ENCODE measurements around the gene CHST9.
A peak's percentile ranks its signal among the peaks of the same experiment; 100 is the strongest.

Gene CHST9

GRCh38 chr18:26926066-26926675, 258.9 kb downstream of the CHST9 start:
- DNase-seq = no peak

DNA sequence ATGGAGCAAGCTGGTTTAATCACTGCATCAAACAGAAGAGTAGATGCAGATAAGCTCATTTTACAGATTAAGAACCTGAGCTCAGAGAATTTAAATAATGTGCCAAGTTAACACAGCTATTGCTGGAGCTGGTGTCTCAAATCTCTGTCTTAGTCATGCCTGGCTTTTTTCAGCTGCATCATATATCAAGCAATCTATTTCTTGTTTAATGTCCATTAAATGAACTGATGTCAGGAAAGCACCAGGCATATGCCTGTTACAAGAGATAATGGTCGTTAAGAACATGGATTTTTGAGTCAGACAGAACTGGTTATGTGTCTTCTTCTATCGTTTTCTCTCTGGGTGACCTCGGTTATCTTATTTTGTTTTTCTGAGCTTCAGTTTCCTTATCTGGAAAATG, 259.8 kb downstream of the CHST9 start:
- DNase-seq = no peak

- no peak for DNase-seq
Measured at GRCh38 chr18:26922313-26922712, 262.8 kb downstream of the CHST9 start.

DNA sequence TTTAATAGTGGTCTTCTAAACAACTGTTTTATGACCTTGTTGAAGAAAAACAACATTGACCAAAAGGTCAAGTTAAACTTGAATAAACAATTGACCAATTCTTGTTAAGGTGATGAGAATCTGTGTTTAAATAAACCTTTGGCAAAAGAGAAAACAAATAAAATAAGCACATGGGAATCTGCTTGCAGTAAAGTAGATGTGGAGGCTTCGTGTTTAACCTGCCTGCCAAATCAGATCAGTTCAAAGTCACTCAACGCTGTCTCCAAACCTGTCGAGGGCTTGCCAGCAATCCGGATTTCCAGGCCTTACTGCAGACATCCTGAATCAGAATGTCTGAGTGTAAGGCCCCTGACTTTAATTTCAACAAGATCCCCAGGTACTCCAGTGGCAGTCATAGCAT, 264.5 kb downstream of the CHST9 start:
- DNase-seq = no peak

DNA sequence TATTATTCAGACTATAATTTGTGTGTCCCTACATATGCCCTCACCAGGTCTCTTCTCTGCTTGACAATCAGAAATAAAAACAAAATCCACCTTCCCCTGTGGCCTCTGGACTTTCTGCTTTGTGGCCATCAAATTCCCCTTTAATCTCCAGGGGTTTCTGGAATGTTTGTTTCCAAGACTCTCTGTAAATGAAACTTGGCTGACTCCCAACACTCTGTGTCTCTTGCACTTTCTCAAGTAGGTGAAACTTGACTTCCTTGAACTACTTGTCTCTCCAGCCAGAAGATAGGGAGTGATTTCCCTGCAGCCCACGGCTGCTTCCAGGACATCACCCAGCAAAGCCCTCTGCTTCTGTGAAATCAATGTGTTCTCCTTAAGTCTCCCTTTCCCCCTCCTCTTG, 265.5 kb downstream of the CHST9 start:
- peak; percentile 15 for DNase-seq

DNA sequence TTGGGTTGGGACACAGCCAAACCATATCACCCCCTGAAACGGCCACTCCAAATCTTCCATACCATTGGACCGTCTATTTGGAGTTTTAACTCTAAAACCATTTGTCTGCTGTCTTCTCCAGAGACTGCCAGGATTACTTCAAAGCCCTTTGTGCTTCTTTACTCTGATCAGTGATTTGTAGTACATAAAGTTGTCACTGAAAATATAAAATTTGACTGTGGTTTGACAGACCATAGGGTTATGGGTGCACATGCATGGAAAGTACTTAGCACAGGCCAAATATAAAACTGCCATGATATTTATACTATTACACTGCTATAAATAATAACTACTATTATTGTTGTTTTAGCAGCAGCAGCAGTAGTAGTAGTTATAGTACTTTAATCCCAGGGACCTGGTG, 265.9 kb downstream of the CHST9 start:
- DNase-seq = no peak

DNA sequence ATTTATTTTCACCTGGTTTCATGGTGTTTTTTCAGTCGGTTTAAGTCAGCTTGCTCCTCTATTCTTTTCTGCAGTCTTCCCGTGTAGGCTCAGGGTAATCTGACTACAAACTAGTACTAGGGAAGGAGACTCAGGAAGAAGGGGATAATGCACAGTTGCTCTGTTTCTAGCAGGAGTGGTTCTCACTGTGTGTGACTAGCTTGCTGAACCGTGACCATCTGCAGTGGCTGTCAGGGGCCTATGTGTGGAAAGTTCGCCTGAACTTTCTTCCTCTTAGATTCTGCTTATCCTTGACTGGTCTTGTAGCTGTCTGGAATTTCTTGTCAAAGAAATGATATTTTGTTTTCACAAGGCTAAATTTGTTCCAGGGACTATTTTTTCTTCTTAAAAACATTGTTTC, 273.3 kb downstream of the CHST9 start:
- no peak for DNase-seq

- no peak for DNase-seq
Measured at GRCh38 chr18:26909599-26910290, 275.4 kb downstream of the CHST9 start.

DNA sequence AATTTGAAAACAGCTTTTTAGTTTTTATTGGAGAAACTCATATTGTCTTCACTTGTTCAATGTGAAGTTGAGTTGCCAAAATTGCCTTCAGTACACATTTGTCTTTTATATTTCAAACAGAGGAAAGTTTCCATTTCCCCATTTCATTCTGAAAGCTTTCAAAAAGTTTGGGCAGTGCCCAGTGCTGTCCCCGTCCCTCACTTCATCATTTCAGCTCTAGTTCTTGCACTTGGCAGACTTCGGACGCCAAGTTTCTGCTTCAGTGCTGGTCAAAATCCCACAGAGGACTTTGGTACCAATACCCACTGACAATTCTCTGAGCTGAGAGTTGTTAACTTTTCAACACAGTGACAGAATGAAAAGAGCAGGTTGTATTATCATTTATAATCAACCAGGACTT, 276.2 kb downstream of the CHST9 start:
- no peak for DNase-seq

DNA sequence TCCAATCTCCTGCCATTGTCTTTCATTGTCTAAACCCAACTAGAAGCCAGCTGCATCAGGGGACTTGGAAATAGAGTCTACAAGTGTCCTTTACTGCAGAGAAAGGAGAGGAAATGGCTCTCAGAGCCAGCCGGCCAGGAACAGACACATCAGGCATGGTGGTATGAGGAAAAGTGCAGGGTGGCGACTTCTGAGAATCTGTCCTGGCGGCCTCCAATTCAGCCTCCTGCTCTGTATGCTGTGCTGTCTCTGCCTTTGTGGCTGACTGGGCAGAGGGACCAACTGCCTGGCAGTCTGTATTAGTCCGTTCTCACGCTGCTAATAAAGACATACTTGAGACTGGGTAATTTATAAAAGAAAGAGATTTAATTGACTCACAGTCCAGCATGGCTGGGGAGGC, 282.8 kb downstream of the CHST9 start:
- no peak for DNase-seq

GRCh38 chr18:26901020-26901419, 284.1 kb downstream of the CHST9 start:
- no peak for DNase-seq

- DNase-seq = no peak
Measured at GRCh38 chr18:26894426-26894825, 290.7 kb downstream of the CHST9 start.

- no peak for DNase-seq
Measured at GRCh38 chr18:26893996-26894395, 291.1 kb downstream of the CHST9 start.

DNA sequence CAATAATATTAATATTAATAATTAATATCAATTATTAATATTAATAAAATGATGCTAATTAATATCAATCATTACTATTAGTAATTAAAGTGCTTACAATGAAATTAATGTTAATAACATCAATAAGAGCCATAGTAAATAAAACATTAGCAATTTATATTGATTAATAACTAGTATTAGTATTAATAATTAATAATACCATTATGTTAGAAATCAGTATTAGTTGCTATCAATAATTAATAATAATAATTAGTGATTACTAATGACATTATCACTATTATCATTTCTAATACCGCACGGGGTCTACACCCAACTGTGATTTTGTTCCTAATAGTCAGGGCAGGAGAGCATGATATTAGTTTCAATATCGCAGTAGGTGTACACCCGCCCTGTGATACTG, 296.8 kb downstream of the CHST9 start:
- DNase-seq = no peak

GRCh38 chr18:26875040-26875654, 310.0 kb downstream of the CHST9 start:
- no peak for DNase-seq

DNA sequence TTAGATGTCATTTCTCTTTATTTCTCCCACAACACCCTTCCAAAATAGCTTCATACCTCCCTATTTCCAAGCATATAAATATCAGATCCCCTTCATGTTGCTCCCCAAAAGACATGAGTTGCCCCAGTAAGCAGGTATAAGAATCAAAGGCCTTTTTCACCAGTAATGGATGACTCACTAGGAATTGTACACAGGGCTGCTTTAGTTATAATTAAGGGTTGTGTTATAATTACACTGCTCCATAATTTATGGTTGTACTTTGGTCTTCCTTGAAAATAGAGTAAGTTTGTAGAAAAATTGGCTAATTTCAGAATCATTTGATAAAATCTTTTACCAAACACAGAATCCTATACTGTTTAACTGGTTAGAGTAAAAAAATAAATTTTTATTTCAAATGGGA, 310.8 kb downstream of the CHST9 start:
- no peak for DNase-seq

DNA sequence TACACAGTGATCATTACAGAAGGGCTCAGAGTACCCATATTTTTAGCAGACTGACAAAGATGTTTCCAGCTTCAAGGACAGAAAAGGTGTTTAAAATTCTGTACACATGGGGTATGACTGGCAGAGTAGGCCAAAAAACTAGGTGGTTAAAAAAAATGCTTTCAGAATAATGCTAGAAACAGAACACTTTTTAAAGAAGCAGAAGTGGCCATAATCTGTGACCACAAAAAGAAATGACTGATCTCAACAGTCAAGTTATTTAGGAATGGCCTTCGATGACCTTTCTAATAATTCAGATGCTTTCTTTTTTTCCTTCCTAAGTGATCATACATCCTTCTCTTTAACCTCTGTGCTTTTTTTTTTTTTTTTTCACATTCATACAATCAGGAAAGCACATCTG, 315.5 kb downstream of the CHST9 start:
- no peak for DNase-seq

DNA sequence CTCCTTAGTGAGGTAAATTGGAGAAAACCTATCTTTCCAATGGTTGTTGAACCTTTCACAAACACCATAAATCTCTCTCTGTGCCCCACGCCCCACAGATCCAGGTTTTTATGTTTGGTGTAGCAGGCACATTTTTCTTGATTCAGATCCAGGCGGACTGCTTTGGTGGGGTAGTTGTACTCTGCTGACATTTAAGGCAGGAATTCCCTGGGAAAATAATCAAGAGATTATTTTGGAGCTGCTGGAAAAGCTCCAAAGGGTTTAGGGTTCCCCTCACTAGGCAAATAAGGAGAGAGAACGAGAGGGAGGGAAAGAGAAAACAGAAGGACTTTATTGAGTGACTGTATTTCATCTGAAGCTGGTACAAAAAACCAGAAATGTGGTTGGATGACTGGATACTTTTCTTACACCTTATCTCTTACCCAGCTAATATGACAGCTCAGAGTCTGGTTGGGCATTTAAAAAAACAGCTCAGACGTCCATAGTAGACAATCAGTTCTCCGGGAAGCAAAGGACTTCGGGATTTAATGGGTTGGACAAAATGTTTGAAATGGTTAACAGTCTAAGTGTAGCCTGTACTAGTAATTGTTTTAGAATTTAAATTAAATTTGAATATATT, 316.0 kb downstream of the CHST9 start:
- no peak for DNase-seq

DNA sequence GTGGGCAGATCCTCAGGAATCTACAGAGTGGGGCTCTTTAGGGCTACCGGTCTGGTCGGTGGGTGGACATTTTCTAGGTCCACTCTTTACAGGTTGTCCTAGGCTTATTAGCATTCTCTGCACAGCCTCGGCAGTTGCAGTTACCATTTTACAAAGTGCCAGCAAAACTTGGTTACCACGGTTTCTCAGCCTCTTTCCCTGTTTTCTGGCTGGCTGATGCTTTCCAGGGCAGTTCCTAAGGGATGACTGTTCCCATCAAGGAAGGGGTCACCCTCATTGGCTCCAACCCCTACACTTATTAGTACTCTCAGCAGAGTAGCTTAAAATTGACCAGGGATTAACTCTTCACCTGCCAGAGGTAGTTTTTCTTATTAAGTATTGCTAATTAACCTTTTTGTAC, 317.6 kb downstream of the CHST9 start:
- no peak for DNase-seq

- no peak for DNase-seq
Measured at GRCh38 chr18:26865557-26865956, 319.6 kb downstream of the CHST9 start, which contains the start of gene AQP4. TSS of gene AQP4 (minus strand) at chr18:26865707. CDS start at chr18:26865689, 18 bp downstream.

- no peak for DNase-seq
Measured at GRCh38 chr18:26864658-26865057, 320.4 kb downstream of the CHST9 start.

DNA sequence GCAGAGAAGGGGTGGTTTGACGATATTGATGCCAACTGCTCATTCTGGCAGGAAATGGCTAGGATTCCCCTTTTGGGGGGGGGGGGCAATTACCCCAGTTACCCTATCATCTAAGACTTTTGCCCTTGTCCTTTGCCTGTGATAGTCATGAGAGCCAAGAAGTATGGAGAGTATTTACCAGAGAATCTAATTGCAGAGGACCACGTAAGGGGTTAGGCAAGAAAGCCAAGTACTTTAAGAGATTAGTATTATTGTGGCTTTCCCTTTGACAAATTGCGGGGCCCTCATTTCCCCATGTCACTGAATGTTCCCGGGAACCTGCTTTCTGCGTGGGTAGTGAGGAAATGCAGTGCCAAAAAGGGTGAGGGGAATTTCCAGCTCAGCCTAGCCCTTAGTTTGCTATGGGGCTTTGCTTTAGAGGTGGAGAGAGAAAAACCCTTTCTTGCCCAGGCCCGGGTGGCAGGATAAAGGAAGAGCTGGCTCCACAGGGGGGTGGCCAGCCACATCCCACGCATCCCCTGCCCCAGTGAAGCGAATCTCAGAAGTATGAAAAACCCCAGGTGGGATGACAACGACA, 321.1 kb downstream of the CHST9 start:
- no peak for DNase-seq

DNA sequence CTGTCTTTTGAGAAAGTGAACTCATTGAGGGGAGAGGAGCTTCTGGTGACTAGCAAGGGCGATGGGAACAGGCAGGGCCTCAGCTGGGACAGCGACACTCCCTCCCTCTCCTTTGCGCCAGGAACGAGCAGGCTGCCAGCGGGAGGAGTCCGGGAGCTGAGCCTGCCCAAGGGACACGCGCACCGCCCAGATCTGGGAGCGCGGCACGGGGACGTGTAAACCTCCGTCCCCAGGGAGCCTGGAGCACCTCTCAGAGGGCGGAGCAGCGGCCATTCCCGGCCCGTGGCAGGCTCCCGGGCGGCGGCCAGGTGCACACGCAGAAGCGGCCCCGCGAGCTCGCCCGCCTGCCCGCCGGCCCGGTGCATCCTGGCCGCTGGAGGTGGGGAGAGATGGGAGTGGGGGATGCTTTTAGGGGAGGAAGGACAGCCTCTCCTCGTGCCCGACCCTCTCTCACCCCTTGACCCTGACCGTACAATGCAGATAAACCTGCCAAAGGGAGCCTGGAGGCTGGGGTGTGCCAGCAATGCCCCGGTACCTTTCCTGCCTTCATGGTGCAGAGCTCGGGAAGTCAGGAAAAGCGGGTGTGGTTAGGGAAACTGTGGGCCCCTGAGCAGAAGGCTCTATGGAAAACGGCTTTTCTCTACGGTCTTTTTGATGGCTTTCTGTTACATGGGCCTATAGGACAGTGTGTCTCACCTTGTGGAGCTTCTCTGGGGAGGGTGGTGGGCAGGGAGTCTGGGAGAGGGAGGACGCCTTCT, 321.8 kb downstream of the CHST9 start:
- DNase-seq = no peak
